Endothelial cell of umbilical vein (primary cell): ENCODE data around the gene LAMC2. TPM values are rescaled to one million over a fixed set of nuclear protein-coding genes. Genes with fewer than 3 reads are reported as not detected.
"Not testable (repeated sequence)": the region's sequence is repeated elsewhere in the genome, so short reads cannot be mapped to it uniquely, and the experiment has no call there.

Source experiments
- BruUV-seq: library from RNA; stranded (reverse); fragments of 400-500 nt; replicated peaks from 2 replicates; lab custom pipeline; 2021; lab: Mats Ljungman, UMichigan
- CTCF ChIA-PET: fragments of 300-600, 350-600 bp; sonication (Branson Sonifier 250); formaldehyde crosslinking; loops from one replicate; lab custom pipeline; 2021; ENCODE audit warnings: antibody characterized with exemption, inconsistent platforms; lab: Charles Lee
- POLR2A ChIA-PET: fragments of 300-600, 350-600 bp; sonication (Branson Sonifier 250); formaldehyde crosslinking; loops from one replicate; lab custom pipeline; 2021; ENCODE audit warnings: antibody characterized with exemption, inconsistent platforms; lab: Charles Lee
- DNase-seq: peaks from one replicate; pipeline ENCODE4 v3.0.0-alpha.2; 2011; ENCODE audit warnings: low read depth, low spot score
- FAIRE-seq: peaks from 2 replicates; lab custom pipeline; 2011; peaks lifted over from hg19 to GRCh38; lab: Jason Lieb, UNC
- H2AFZ ChIP-seq: 2 replicates; pipeline ENCODE4 v1.6.0; 2012; ENCODE audit warnings: low read depth, low read length, control low read depth, inconsistent platforms
- H3K27ac ChIP-seq: 2 replicates; pipeline ENCODE4 v1.5.1; 2011; ENCODE audit warnings: low read depth, mild to moderate bottlenecking, control low read depth, low read length, moderate library complexity; ENCODE audit not compliant: insufficient read depth
- H3K27me3 ChIP-seq, 2 experiments: 2 replicates each; pipeline versions ENCODE4 v1.6.0 to v1.6.1; 2011; ENCODE audit warnings: low read length in 2 of 2, mixed read lengths in 1 of 2; ENCODE audit not compliant: control insufficient read depth in 2 of 2, insufficient read depth in 2 of 2
- H3K36me3 ChIP-seq, 2 experiments: 2 replicates in 1 of 2; 3 replicates in 1 of 2; pipeline ENCODE4 v1.5.1; 2011; ENCODE audit warnings: low read length in 2 of 2, mild to moderate bottlenecking in 1 of 2, moderate library complexity in 1 of 2; ENCODE audit not compliant: control insufficient read depth in 2 of 2, insufficient read depth in 2 of 2; ENCODE audit errors: extremely low read depth in 1 of 2
- H3K4me1 ChIP-seq: 3 replicates; pipeline ENCODE4 v1.5.1; 2011; ENCODE audit warnings: mild to moderate bottlenecking, low read length; ENCODE audit not compliant: control insufficient read depth, insufficient read depth; ENCODE audit errors: extremely low read depth
- H3K4me2 ChIP-seq: 2 replicates; pipeline ENCODE4 v1.6.1; 2011; ENCODE audit warnings: low read length, control low read depth, mixed read lengths; ENCODE audit not compliant: insufficient read depth
- H3K4me3 ChIP-seq, 3 experiments: fragments of 200-600 bp in 1 of 3; sonication (generic), shearing (Covaris generic) in 1 of 3; replicated peaks in 1 of 3; 2 replicates each; pipeline ENCODE4 v1.5.1; 2011 to 2016; ENCODE audit warnings: control low read depth in 3 of 3, low read length in 3 of 3, mild to moderate bottlenecking in 2 of 3, inconsistent platforms in 1 of 3, low read depth in 1 of 3, moderate library complexity in 1 of 3; ENCODE audit not compliant: insufficient read depth in 1 of 3
- H3K79me2 ChIP-seq: 2 replicates; pipeline ENCODE4 v1.6.0; 2012; ENCODE audit warnings: low read length, inconsistent platforms; ENCODE audit not compliant: control insufficient read depth, insufficient read depth
- H3K9ac ChIP-seq: replicated peaks from 2 replicates; pipeline ENCODE3; 2011; ENCODE audit warnings: low read length, control low read depth; ENCODE audit not compliant: insufficient read depth; ENCODE audit errors: extremely low read depth
- H3K9me1 ChIP-seq: replicated peaks from 3 replicates; pipeline ENCODE4 v1.6.0; 2011; ENCODE audit warnings: mild to moderate bottlenecking, low read length; ENCODE audit not compliant: control insufficient read depth, insufficient read depth; ENCODE audit errors: extremely low read depth
- H3K9me3 ChIP-seq: replicated peaks from 2 replicates; pipeline ENCODE4 v1.5.1; 2012; ENCODE audit warnings: low read length, inconsistent platforms; ENCODE audit not compliant: control insufficient read depth, insufficient read depth
- H4K20me1 ChIP-seq: replicated peaks from 2 replicates; pipeline ENCODE3; 2011; ENCODE audit warnings: mild to moderate bottlenecking, low read length; ENCODE audit not compliant: control insufficient read depth, insufficient read depth; ENCODE audit errors: extremely low read depth
- EZH2 ChIP-seq: IDR thresholded peaks from 2 replicates; pipeline ENCODE4 v1.6.1; 2012; ENCODE audit warnings: borderline replicate concordance, low read depth, mild to moderate bottlenecking, moderate library complexity, low read length, inconsistent platforms; ENCODE audit not compliant: severe bottlenecking
- FOS ChIP-seq: IDR thresholded peaks from 2 replicates; pipeline ENCODE4 v1.6.1; 2011; ENCODE audit warnings: mild to moderate bottlenecking, low read length, moderate library complexity, borderline replicate concordance; ENCODE audit not compliant: insufficient read depth
- GATA2 ChIP-seq: IDR thresholded peaks from 2 replicates; pipeline ENCODE4 v1.7.0; 2011; ENCODE audit warnings: low read depth, mild to moderate bottlenecking, moderate library complexity, mixed read lengths, low read length; ENCODE audit not compliant: insufficient read length, insufficient read depth
- JUN ChIP-seq: IDR thresholded peaks from 2 replicates; pipeline ENCODE4 v1.6.1; 2011; ENCODE audit warnings: borderline replicate concordance, low read depth; ENCODE audit not compliant: insufficient read length, insufficient read depth
- MYC ChIP-seq: IDR thresholded peaks from one replicate; pipeline ENCODE4 v1.6.1; 2011; ENCODE audit warnings: mild to moderate bottlenecking, low read depth, low read length
- POLR2A ChIP-seq: IDR thresholded peaks from 2 replicates; pipeline ENCODE4 v1.6.1; 2012; ENCODE audit warnings: low read depth, mild to moderate bottlenecking, control low read depth, low read length
- dilution Hi-C: fragments of 300-500 bp; cut with MboI; formaldehyde crosslinking; loops from one replicate; pipeline ENCODE4 v1.15.0; 2019; ENCODE audit warnings: low sequenced_read_pairs; ENCODE audit not compliant: extremely low pct_ligation_motif_present
- intact Hi-C: fragments of 100-400 bp; cut with micrococcal nuclease; formaldehyde crosslinking; loops from one replicate; pipeline ENCODE4 v1.10.0; 2022
- polyA plus RNA-seq, 4 experiments: library from polyadenylated mRNA; depleted of rRNA in 3 of 4; stranded (reverse) in 3 of 4; unstranded in 1 of 4; fragments of >200 nt; gene quantifications; 2 replicates each; pipeline versions ENCODE4 v1.2.1 to v1.2.3, GENCODE V29; 2011 to 2012; ENCODE audit warnings: missing spikeins in 1 of 4
- total RNA-seq: library from RNA; stranded (reverse); gene quantifications from 2 replicates; pipeline ENCODE4 v1.2.3, GENCODE V29; 2021
- TF ChIP-seq, protein P1 (sequence below): IDR thresholded peaks from 2 replicates; pipeline ENCODE4 v1.6.1; 2011; ENCODE audit not compliant: insufficient read depth, insufficient read length
- TF ChIP-seq, protein P2 (sequence below), 2 donors: IDR thresholded peaks; 1 replicate in 1 of 2; 2 replicates in 1 of 2; pipeline ENCODE4 v1.5.1; 2011; ENCODE audit warnings: low read length in 2 of 2, mild to moderate bottlenecking in 2 of 2, moderate library complexity in 2 of 2, control low read depth in 1 of 2, inconsistent platforms in 1 of 2, low read depth in 1 of 2; ENCODE audit not compliant: insufficient read depth in 1 of 2; ENCODE audit errors: extremely low read depth in 1 of 2

The LAMC2 gene
- total and polyA plus RNA-seq, 2 donors (not counting 3 experiments of a cell fraction or from before 2014, with no cell fraction given): 0.23 to 0.82 TPM

DNA sequence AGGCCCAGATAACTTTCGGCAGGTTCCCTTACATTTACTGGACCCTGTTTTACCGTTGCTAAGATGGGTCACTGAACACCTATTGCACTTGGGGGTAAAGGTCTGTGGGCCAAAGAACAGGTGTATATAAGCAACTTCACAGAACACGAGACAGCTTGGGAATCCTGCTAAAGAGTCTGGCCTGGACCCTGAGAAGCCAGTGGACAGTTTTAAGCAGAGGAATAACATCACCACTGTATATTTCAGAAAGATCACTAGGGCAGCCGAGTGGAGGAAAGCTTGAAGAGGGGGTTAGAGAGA, 54.4 kb downstream of the LAMC2 start:
- no peak for DNase-seq
- no peaks in the 10 kb centered on the region for H3K9me3 ChIP-seq
- intact Hi-C loops: no loop called here
- no peak overlapping the region for H3K27ac ChIP-seq
- H4K20me1 ChIP-seq: no peaks in the 10 kb centered on the region
- no peak for FAIRE-seq
- H2AFZ ChIP-seq: no peak overlapping the region
- ChIA-PET CTCF (interaction anchor here (1.8 kb wide), 1 partner anchor 13 kb away, joined by 8 read pairs; no protein-coding TSS in a partner anchor), POLR2A (no interaction called here)
- no peaks in the 10 kb centered on the region for H3K36me3 ChIP-seq
- no peak overlapping the region for H3K4me2 ChIP-seq
- H3K9ac ChIP-seq: no peak overlapping the region
- H3K4me3 ChIP-seq: no peak overlapping the region
- dilution Hi-C loops: no loop called here
- H3K9me1 ChIP-seq: no peaks in the 10 kb centered on the region
- BruUV-seq: no TSS peak
- no peaks in the 10 kb centered on the region for H3K79me2 ChIP-seq
- no peak for TF ChIP-seq MYC
- no peak for TF ChIP-seq POLR2A
- TF ChIP-seq GATA2: no peak
- no peak for TF ChIP-seq FOS
- no peak for TF ChIP-seq JUN
- TF ChIP-seq, protein P1, sequence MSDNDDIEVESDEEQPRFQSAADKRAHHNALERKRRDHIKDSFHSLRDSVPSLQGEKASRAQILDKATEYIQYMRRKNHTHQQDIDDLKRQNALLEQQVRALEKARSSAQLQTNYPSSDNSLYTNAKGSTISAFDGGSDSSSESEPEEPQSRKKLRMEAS: no peak
- no peak for TF ChIP-seq EZH2
- TF ChIP-seq, protein P2, sequence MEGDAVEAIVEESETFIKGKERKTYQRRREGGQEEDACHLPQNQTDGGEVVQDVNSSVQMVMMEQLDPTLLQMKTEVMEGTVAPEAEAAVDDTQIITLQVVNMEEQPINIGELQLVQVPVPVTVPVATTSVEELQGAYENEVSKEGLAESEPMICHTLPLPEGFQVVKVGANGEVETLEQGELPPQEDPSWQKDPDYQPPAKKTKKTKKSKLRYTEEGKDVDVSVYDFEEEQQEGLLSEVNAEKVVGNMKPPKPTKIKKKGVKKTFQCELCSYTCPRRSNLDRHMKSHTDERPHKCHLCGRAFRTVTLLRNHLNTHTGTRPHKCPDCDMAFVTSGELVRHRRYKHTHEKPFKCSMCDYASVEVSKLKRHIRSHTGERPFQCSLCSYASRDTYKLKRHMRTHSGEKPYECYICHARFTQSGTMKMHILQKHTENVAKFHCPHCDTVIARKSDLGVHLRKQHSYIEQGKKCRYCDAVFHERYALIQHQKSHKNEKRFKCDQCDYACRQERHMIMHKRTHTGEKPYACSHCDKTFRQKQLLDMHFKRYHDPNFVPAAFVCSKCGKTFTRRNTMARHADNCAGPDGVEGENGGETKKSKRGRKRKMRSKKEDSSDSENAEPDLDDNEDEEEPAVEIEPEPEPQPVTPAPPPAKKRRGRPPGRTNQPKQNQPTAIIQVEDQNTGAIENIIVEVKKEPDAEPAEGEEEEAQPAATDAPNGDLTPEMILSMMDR (IDR thresholded peaks at IDR 0.05; ENCODE audit: extremely low read depth in 1 of 2, insufficient read depth in 1 of 2, low read depth in 1 of 2, low read length in 2 of 2): no peak
- H3K27me3 ChIP-seq: no peaks in the 10 kb centered on the region
- peaks cover 2% of the 10 kb centered on the region for H3K4me1 ChIP-seq

DNA sequence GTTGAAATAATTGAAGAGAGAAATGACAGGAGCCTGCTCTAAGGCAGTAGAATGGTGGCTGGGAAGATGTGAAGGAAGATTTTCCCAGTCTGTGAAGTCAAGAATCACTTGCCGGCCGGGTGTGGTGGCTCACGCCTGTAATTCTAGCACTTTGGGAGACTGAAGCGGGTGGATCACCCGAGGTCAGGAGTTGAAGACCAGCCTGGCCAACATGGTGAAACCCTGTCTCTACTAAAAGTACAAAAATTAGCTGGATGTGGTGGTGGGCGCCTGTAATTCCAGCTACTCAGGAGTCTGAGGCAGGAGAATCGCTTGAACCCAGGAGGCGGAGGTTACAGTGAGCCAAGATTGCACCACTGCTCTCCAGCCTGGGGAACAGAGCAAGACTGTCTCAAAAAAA, 54.8 kb downstream of the LAMC2 start:
- dilution Hi-C loops, BruUV-seq, H3K9me3 ChIP-seq, H3K4me1 ChIP-seq, H3K9ac ChIP-seq, H3K79me2 ChIP-seq, H3K4me3 ChIP-seq, H4K20me1 ChIP-seq, FAIRE-seq, H3K27me3 ChIP-seq, intact Hi-C loops, POLR2A ChIA-PET, H2AFZ ChIP-seq, H3K27ac ChIP-seq, DNase-seq, H3K4me2 ChIP-seq, H3K9me1 ChIP-seq, H3K36me3 ChIP-seq: not testable (repeated sequence)
- CTCF ChIA-PET: interaction anchor here (1.6 to 1.8 kb wide), 2 partner anchors 13 to 101 kb away, joined by 4 to 8 read pairs; no protein-coding TSS in a partner anchor
